ENCODE measurements around the gene FAM236B. TPM values are rescaled to one million over a fixed set of nuclear protein-coding genes. Genes with fewer than 3 reads are reported as not detected.
"Not testable (repeated sequence)": the region's sequence is repeated elsewhere in the genome, so short reads cannot be mapped to it uniquely, and the experiment has no call there.

FAM236B gene
- total and polyA plus RNA-seq, 12 donors = not detected

- H3K27ac ChIP-seq; H3K27me3 ChIP-seq; H3K36me3 ChIP-seq (replicated peaks in 1 of 2); H3K4me1 ChIP-seq (replicated peaks in 1 of 2); intact Hi-C loops (cut with DNase I); DNase-seq; H3K4me3 ChIP-seq; H3K9me3 ChIP-seq (replicated peaks in 1 of 3): not testable (repeated sequence)
- no CpG with 5 or more reads among the region's 3 CpGs for WGBS, 4 donors
Measured at GRCh38 chrX:72748545-72748944, 33.9 kb downstream of the FAM236B start.

- H3K27me3 ChIP-seq; DNase-seq; H3K9me3 ChIP-seq (replicated peaks in 1 of 3); H3K4me1 ChIP-seq (replicated peaks in 1 of 2); intact Hi-C loops (cut with DNase I); H3K4me3 ChIP-seq; H3K27ac ChIP-seq; H3K36me3 ChIP-seq (replicated peaks in 1 of 2): not testable (repeated sequence)
- no CpG with 5 or more reads among the region's 7 CpGs for WGBS, 4 donors
Measured at GRCh38 chrX:72745546-72745945, 36.9 kb downstream of the FAM236B start.

- Histone ChIP-seq H3K27ac (no peak overlapping the region), H3K4me1 (replicated peaks in 1 of 2) (no peaks in the 10 kb centered on the region), H3K36me3 (replicated peaks in 1 of 2) (no peaks in the 10 kb centered on the region), H3K27me3 (peaks cover 15% of the 10 kb centered on the region), H3K9me3 (replicated peaks in 1 of 3) (no peaks in the 10 kb centered on the region), H3K4me3 (no peak overlapping the region)
- DNase-seq = no peak
- TF ChIP-seq CTCF (IDR thresholded peaks at IDR 0.05) (no peak), POLR2A (IDR thresholded peaks at IDR 0.05) (no peak)
- 74 to 90% (median 83%) methylated on average over 1 of the region's 1 CpG for WGBS, 4 donors
- intact Hi-C loops (cut with DNase I) = no loop called here
Measured at GRCh38 chrX:72735561-72735960, 46.9 kb downstream of the FAM236B start.

GRCh38 chrX:72733636-72734035 is 48.8 kb downstream of the FAM236B start:
- H3K36me3 ChIP-seq (replicated peaks in 1 of 2); H3K4me3 ChIP-seq; H3K4me1 ChIP-seq (replicated peaks in 1 of 2); DNase-seq; H3K9me3 ChIP-seq (replicated peaks in 1 of 3); H3K27ac ChIP-seq; intact Hi-C loops (cut with DNase I): not testable (repeated sequence)
- WGBS, 4 donors = 61 to 75% (median 67%) methylated on average over 8 of the region's 8 CpGs
- peaks cover 19% of the 10 kb centered on the region for H3K27me3 ChIP-seq

Small RNA genes lying within 50 kb of the gene (small RNA-seq; reads per million reads assigned to genes)
- gene RNU1-112P = 0 reads per million in 2 donors

Other genes with a start within 250 kb of the FAM236B start
- gene HDAC8, start 209.8 kb downstream of the FAM236B start, total RNA-seq = 10 to 100 TPM; 32.1 to 62.8 (median 45.7) TPM
- gene HDAC8, start 209.8 kb downstream of the FAM236B start, polyA plus RNA-seq = 100 to 1,000 TPM in 2 of 3 donors, 10 to 100 TPM in 1; 59.3 to 232 (median 111) TPM
- 10 to 100 TPM; 18.5 to 46.4 (median 40.5) TPM for gene PHKA1, start 68.4 kb downstream of the FAM236B start, total RNA-seq
- 10 to 100 TPM; 11.8 to 22.6 (median 11.9) TPM for gene PHKA1, start 68.4 kb downstream of the FAM236B start, polyA plus RNA-seq
- gene DMRTC1B, start 5.8 kb downstream of the FAM236B start, total RNA-seq = 1 to 10 TPM in 1 of 9 donors, under 1 TPM in 4, not detected in 4; 0.28 to 1.3 (median 0.42) TPM
- 1 to 10 TPM in 1 of 3 donors, under 1 TPM in 2; 0.67 to 2.3 (median 0.80) TPM for gene DMRTC1B, start 5.8 kb downstream of the FAM236B start, polyA plus RNA-seq
- not detected for gene FAM236D, start 25.6 kb upstream of the FAM236B start, total RNA-seq
- not detected for gene FAM236D, start 25.6 kb upstream of the FAM236B start, polyA plus RNA-seq
- not detected for gene FAM236C, start 130.0 kb upstream of the FAM236B start, total RNA-seq
- gene FAM236C, start 130.0 kb upstream of the FAM236B start, polyA plus RNA-seq = not detected
- gene FAM236A, start 155.5 kb upstream of the FAM236B start, total RNA-seq = not detected
- not detected for gene FAM236A, start 155.5 kb upstream of the FAM236B start, polyA plus RNA-seq
- gene DMRTC1, start 161.2 kb upstream of the FAM236B start, total RNA-seq = 1 to 10 TPM in 1 of 9 donors, under 1 TPM in 5, not detected in 3; 0.11 to 1.3 (median 0.32) TPM
- under 1 TPM in 2 of 3 donors, not detected in 1; 0.03 to 0.46 TPM for gene DMRTC1, start 161.2 kb upstream of the FAM236B start, polyA plus RNA-seq
- gene PABPC1L2B, start 220.3 kb upstream of the FAM236B start, total RNA-seq = 1 to 10 TPM in 1 of 9 donors, under 1 TPM in 2, not detected in 6; 0.11 to 1.8 (median 0.41) TPM
- gene PABPC1L2B, start 220.3 kb upstream of the FAM236B start, polyA plus RNA-seq = under 1 TPM; 0.03 to 0.42 (median 0.32) TPM